Caco-2 (cell line): ENCODE measurements around the gene C19orf33. TPM values are rescaled to one million over a fixed set of nuclear protein-coding genes. Genes with fewer than 3 reads are reported as not detected.

ENCODE experiments used
- BruUV-seq: library from RNA; stranded (reverse); fragments of 400-500 nt; replicated peaks from 2 replicates; lab custom pipeline; 2021; lab: Mats Ljungman, UMichigan
- CTCF ChIA-PET: fragments of 300-600 bp; sonication (Branson Sonifier 250); formaldehyde crosslinking; loops from one replicate; lab custom pipeline; 2022; ENCODE audit warnings: antibody characterized with exemption; lab: Charles Lee
- POLR2A ChIA-PET: fragments of 300-600 bp; sonication (Branson Sonifier 250); formaldehyde crosslinking; loops from one replicate; lab custom pipeline; 2022; ENCODE audit warnings: antibody characterized with exemption; lab: Charles Lee
- DNase-seq, 2 experiments: peaks; one replicate each; pipeline versions ENCODE4 v3.0.0 to v3.0.0-alpha.2; 2020 to 2022
- H3K27me3 ChIP-seq: replicated peaks from 2 replicates; pipeline ENCODE4 v1.6.0; 2011; ENCODE audit warnings: low read length; ENCODE audit not compliant: control insufficient read depth, insufficient read depth
- H3K36me3 ChIP-seq: 2 replicates; pipeline ENCODE4 v1.5.1; 2011; ENCODE audit warnings: low read length; ENCODE audit not compliant: control insufficient read depth, insufficient read depth
- H3K4me1 ChIP-seq: fragments of 250-450 bp; sonication (Bioruptor Pico); 2 replicates; pipeline ENCODE4 v1.5.1; 2020; ENCODE audit warnings: mild to moderate bottlenecking
- H3K4me3 ChIP-seq: 2 replicates; pipeline ENCODE4 v1.5.1; 2011; ENCODE audit warnings: low read depth, mild to moderate bottlenecking, control low read depth, low read length
- H3K9me3 ChIP-seq: fragments of 250-450 bp; sonication (Bioruptor Pico); 2 replicates; pipeline ENCODE4 v1.5.1; 2020; ENCODE audit warnings: mild to moderate bottlenecking, moderate library complexity
- H3K27ac Mint-ChIP-seq: one replicate; pipeline ENCODE4 v1.8.0; 2022; ENCODE audit warnings: mixed read lengths; ENCODE audit not compliant: unreplicated experiment
- H3K27me3 Mint-ChIP-seq: one replicate; pipeline ENCODE4 v1.8.0; 2022; ENCODE audit warnings: mixed read lengths; ENCODE audit not compliant: insufficient read depth, unreplicated experiment
- H3K36me3 Mint-ChIP-seq: one replicate; pipeline ENCODE4 v1.8.0; 2022; ENCODE audit warnings: mild to moderate bottlenecking, mixed read lengths; ENCODE audit not compliant: insufficient read depth, unreplicated experiment
- H3K4me1 Mint-ChIP-seq: one replicate; pipeline ENCODE4 v1.8.0; 2022; ENCODE audit warnings: low read depth, mixed read lengths; ENCODE audit not compliant: unreplicated experiment
- H3K4me3 Mint-ChIP-seq: one replicate; pipeline ENCODE4 v1.8.0; 2022; ENCODE audit warnings: mild to moderate bottlenecking, moderate library complexity, mixed read lengths; ENCODE audit not compliant: unreplicated experiment
- H3K9me3 Mint-ChIP-seq: one replicate; pipeline ENCODE4 v1.8.0; 2022; ENCODE audit warnings: mixed read lengths; ENCODE audit not compliant: unreplicated experiment
- CTCF ChIP-seq, 2 experiments: fragments of 200-600 bp in 1 of 2; IDR thresholded peaks; 1 replicate in 1 of 2; 2 replicates in 1 of 2; pipeline versions ENCODE4 v1.5.1 to v1.8.0; 2011 to 2022; ENCODE audit warnings: antibody characterized with exemption in 1 of 2, control low read depth in 1 of 2, inconsistent platforms in 1 of 2, low read depth in 1 of 2, low read length in 1 of 2, mild to moderate bottlenecking in 1 of 2, moderate library complexity in 1 of 2; ENCODE audit not compliant: insufficient read depth in 1 of 2, severe bottlenecking in 1 of 2, unreplicated experiment in 1 of 2
- intact Hi-C: fragments of 100-400 bp; cut with micrococcal nuclease; formaldehyde crosslinking; loops from one replicate; pipeline ENCODE4 v1.10.0; 2022; ENCODE audit not compliant: unreplicated experiment
- total RNA-seq: library from RNA; stranded (reverse); gene quantifications from 2 replicates; pipeline ENCODE4 v1.2.3, GENCODE V29; 2022

C19orf33 gene
- total RNA-seq, 1 experiment from 2014 or later = 18.6 TPM

- H3K36me3 ChIP-seq = no peaks in the 10 kb centered on the region
- no peaks in the 10 kb centered on the region for H3K27me3 Mint-ChIP-seq
- peak overlapping the region; percentile 96 for H3K4me3 Mint-ChIP-seq
- ChIA-PET CTCF (no interaction called here), POLR2A (no interaction called here)
- no peaks in the 10 kb centered on the region for H3K9me3 Mint-ChIP-seq
- H3K4me1 Mint-ChIP-seq = peaks cover 11% of the 10 kb centered on the region
- H3K27ac Mint-ChIP-seq = peak overlapping the region; percentile 91
- H3K27me3 ChIP-seq = no peaks in the 10 kb centered on the region
- DNase-seq = no peak
- peak overlapping the region; percentile 36 for H3K4me3 ChIP-seq
- H3K9me3 ChIP-seq = no peaks in the 10 kb centered on the region
- H3K4me1 ChIP-seq = peaks cover 4% of the 10 kb centered on the region; the same call in 1 of the 2 replicates
- TSS peak; percentile 42 for BruUV-seq
- peaks cover 14% of the 10 kb centered on the region for H3K36me3 Mint-ChIP-seq
- intact Hi-C loops = loop anchor here (1.0 kb wide), 3 partner anchors 19 to 52 kb away; partner anchors contain the start of genes CATSPERG and SPINT2
- no peak for TF ChIP-seq CTCF (IDR thresholded peaks at IDR 0.05; ENCODE audit: insufficient read depth in 1 of 2, low read depth in 1 of 2, low read length in 1 of 2, severe bottlenecking in 1 of 2, unreplicated experiment in 1 of 2)
Observed at GRCh38 chr19:38316477-38317067, 12.5 kb downstream of the C19orf33 start.

- BruUV-seq = no TSS peak
- CTCF ChIA-PET = no interaction called here
- intact Hi-C loops = no loop called here
- peaks cover 11% of the 10 kb centered on the region for H3K4me1 Mint-ChIP-seq
- H3K9me3 ChIP-seq = no peaks in the 10 kb centered on the region
- POLR2A ChIA-PET = no interaction called here
- H3K9me3 Mint-ChIP-seq = no peaks in the 10 kb centered on the region
- H3K27me3 ChIP-seq = no peaks in the 10 kb centered on the region
- H3K4me3 Mint-ChIP-seq = peak overlapping the region; percentile 96
- peaks cover 14% of the 10 kb centered on the region for H3K36me3 Mint-ChIP-seq
- H3K27me3 Mint-ChIP-seq = no peaks in the 10 kb centered on the region
- TF ChIP-seq CTCF (IDR thresholded peaks at IDR 0.05; ENCODE audit: insufficient read depth in 1 of 2, low read depth in 1 of 2, low read length in 1 of 2, severe bottlenecking in 1 of 2, unreplicated experiment in 1 of 2) = no peak
- H3K4me1 ChIP-seq = peaks cover 4% of the 10 kb centered on the region; the same call in 1 of the 2 replicates
- no peak overlapping the region for H3K4me3 ChIP-seq
- DNase-seq = no peak
- no peaks in the 10 kb centered on the region for H3K36me3 ChIP-seq
- peak overlapping the region; percentile 91 for H3K27ac Mint-ChIP-seq
Observed at GRCh38 chr19:38317104-38317612, 13.1 kb downstream of the C19orf33 start.

- intact Hi-C loops = no loop called here
- Histone ChIP-seq H3K36me3 (no peaks in the 10 kb centered on the region), H3K9me3 (no peaks in the 10 kb centered on the region), H3K27me3 (no peaks in the 10 kb centered on the region), H3K4me1 (peaks cover 4% of the 10 kb centered on the region; the same call in 1 of the 2 replicates), H3K4me3 (no peak overlapping the region)
- peak overlapping the region; percentile 74 for H3K4me3 Mint-ChIP-seq
- BruUV-seq = no TSS peak
- no peak for DNase-seq
- no peaks in the 10 kb centered on the region for H3K27me3 Mint-ChIP-seq
- POLR2A ChIA-PET = no interaction called here
- peaks cover 14% of the 10 kb centered on the region for H3K36me3 Mint-ChIP-seq
- H3K27ac Mint-ChIP-seq = no peak overlapping the region
- H3K9me3 Mint-ChIP-seq = no peaks in the 10 kb centered on the region
- CTCF ChIA-PET = interaction anchor here (0.7 to 1.4 kb wide), 2 partner anchors 56 to 75 kb away, joined by 3 to 4 read pairs; partner anchors contain the start of gene PSMD8
- H3K4me1 Mint-ChIP-seq = peaks cover 11% of the 10 kb centered on the region
- no peak for TF ChIP-seq CTCF (IDR thresholded peaks at IDR 0.05; ENCODE audit: insufficient read depth in 1 of 2, low read depth in 1 of 2, low read length in 1 of 2, severe bottlenecking in 1 of 2, unreplicated experiment in 1 of 2)
Observed at GRCh38 chr19:38318660-38319059, 14.6 kb downstream of the C19orf33 start.
